Mucosa of stomach (tissue), 1 donor: ENCODE results near the gene AXDND1.

Experiments used
- H3K27me3 ChIP-seq: one replicate; pipeline ENCODE4 v1.7.0; 2013; ENCODE audit warnings: mild to moderate bottlenecking, low read length; ENCODE audit not compliant: control insufficient read depth, insufficient read depth
- H3K36me3 ChIP-seq: one replicate; pipeline ENCODE4 v1.7.0; 2013; ENCODE audit warnings: low read length; ENCODE audit not compliant: control insufficient read depth, insufficient read depth
- H3K4me1 ChIP-seq: one replicate; pipeline ENCODE4 v1.7.0; 2013; ENCODE audit warnings: mild to moderate bottlenecking, low read length; ENCODE audit not compliant: control insufficient read depth, insufficient read depth
- H3K4me3 ChIP-seq: one replicate; pipeline ENCODE4 v1.7.0; 2013; ENCODE audit warnings: low read length
- H3K9ac ChIP-seq: one replicate; pipeline ENCODE4 v1.7.0; 2013; ENCODE audit warnings: mild to moderate bottlenecking, low read length, moderate library complexity
- H3K9me3 ChIP-seq: one replicate; pipeline ENCODE4 v1.7.0; 2013; ENCODE audit warnings: mild to moderate bottlenecking, low read length, moderate library complexity; ENCODE audit not compliant: control insufficient read depth
- donor health status: Pancreatic carcinoma.

AXDND1 gene, protein sequence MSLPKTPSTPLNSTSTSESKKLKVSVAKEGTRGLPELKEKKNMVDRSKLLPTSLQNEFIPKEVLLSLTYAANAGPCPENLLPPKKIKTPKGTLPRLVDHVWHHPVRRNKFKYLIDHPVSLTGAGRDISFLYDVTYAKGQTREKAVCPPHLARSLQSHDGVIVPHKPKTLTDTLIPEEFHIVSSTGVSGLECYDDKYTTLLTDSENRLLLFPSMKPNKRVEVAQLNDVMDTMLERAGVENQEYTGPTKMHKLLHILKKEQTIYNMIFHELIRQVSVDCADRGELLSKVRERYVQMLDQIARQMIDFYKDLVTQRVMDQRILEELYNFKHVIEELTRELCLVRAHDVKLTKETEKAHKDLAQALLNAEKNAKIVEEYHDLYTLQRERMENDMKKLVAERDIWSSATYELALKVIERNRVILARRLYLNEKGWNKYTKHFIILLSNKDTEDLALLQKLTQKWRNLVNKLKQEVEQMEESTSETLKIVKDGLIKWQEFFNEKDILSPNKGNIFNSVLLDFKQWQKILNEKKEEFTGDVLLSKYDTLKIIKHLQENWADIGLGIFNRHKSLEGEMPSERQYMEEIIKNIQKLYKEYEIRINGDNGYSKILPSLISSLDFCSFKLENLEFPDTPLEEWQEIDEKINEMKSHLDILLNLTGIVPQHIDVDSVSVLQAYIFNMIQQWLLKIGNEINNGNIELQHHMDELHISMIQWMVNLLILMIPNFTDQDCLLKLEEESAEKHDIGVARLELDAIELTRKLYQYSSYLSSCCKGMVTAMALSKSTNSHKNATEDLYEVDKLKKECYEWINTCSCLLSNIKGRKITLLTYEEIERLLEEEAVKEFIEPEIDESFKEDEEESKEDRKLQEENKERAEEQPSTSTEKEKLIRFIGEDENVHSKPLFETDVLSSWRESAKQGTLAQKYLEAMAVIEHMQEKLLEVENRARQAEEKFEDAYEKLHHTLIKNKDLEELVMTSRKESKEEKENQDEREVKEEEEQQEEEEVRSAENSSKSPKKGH

DNA sequence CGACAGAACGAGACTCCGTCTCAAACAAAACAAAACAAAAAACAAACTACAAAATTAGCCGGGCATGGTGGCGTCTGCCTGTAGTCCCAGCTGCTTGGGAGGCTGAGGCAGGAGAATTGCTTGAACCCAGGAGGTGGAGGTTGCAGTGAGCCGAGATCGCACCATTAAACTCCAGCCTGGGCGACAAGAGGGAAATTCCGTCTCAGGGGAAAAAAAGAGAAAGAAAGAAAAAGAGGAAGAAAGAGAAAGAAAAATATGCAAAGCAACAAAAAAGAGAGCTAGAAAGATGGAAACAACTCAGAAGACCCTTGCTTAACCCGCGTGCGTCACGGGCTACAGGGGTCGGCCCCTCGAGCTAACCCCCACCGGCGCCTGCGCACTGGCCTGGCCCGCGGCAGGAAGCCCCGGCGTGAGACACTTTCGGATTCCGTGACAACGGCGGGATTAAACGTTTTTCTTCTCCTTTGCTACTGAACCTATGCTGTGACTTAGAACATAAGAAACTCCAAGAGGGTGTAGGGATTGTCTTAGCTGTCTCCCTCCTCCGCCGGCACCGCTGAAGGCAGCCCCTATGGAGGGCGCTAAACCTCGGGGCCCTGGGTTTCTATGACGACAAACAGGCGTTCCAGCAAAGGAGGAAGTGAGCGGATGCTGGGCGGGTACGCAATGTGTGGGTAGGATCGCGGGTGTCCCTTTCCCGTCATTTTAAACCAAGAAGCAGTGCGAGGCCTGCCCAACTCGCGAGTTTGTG lies at the start of gene AXDND1:
TSS of gene AXDND1 (plus strand) at position 630 of the 751 bp plus-strand sequence. CDS start 539 bp downstream, outside the sequence.
- Histone ChIP-seq H3K4me1 (peaks cover 3% of the 10 kb centered on the region), H3K27me3 (no peaks in the 10 kb centered on the region), H3K36me3 (no peaks in the 10 kb centered on the region), H3K4me3 (peak within 1 kb of the TSS; percentile 94), H3K9me3 (no peaks in the 10 kb centered on the region), H3K9ac (peak within 1 kb of the TSS; percentile 95)

DNA sequence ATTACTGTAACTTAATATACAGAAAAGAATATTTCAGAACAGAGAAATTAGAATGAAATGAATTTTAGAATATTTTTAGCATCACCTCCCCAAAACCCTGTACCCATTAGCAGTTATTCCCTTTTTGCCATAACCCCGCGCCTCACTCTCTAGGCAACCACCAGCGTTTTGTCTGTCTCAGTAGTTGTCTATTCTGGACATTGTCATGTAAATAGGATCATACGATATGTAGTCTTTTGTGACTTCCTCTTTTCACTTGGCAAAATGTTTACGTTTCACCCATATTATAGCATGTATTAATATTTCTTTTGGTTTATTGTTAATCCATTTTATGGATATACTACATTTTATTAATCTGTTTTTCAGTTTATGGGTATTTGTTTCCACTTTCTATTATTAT lies 47.3 kb upstream of the AXDND1 start:
- Histone ChIP-seq H3K9ac (no peak overlapping the region), H3K4me3 (no peak overlapping the region), H3K4me1 (no peaks in the 10 kb centered on the region), H3K9me3 (no peaks in the 10 kb centered on the region), H3K36me3 (no peaks in the 10 kb centered on the region), H3K27me3 (no peaks in the 10 kb centered on the region)

DNA sequence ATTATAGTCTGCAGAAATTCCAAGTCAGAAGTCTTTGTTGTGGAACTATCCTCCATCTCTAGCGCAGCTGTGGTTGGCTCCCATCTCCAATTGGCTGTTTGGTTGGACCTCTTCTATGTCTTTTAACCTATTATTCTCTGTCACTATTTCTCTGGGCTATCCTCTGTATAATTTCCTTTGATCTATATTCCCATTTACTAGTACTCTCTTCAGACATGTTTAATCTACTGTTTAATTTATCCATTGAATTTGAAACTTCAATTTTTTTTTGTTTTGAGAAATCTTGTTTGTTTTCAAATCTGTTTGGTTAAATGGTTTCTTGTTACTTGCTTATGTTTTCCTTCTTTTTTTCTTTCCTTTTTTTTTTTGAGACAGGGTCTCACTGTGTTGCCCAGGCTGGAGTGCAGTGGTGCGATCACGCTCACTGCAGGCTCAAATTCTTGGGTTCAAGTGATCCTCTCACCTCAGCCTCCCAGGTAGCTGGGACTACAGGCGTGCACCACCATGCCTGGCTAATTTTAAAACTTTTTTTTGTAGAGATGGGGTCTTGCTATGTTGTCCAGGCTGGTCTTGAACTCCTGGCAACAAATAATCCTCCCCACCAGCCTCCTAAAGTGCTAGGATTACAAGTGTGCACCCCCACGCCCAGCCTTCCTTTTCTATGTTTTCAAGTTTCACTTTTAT lies 44.1 kb upstream of the AXDND1 start:
- Histone ChIP-seq H3K4me1 (no peaks in the 10 kb centered on the region), H3K36me3 (no peaks in the 10 kb centered on the region)

DNA sequence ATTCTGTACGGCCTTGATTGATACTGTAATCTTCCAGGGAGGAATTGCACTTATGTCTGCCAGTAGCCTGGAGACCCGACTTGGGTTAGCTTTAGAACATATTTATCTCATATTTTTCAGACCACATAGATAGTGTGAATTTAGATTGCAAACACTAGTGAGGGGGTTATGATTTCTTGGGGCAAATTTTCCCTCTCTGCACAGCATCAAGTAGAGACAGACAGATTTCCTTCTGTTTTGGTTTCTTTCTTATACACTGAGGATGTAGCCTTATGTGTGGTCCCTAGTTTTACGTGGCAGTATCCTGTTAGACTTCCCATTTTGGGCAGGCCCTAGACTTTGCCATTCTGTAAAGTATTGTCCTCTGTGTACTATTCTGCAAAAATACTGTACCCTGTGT lies 43.2 kb upstream of the AXDND1 start:
- Histone ChIP-seq H3K27me3 (no peaks in the 10 kb centered on the region), H3K4me3 (no peak overlapping the region), H3K36me3 (no peaks in the 10 kb centered on the region), H3K9ac (no peak overlapping the region), H3K4me1 (no peaks in the 10 kb centered on the region), H3K9me3 (no peaks in the 10 kb centered on the region)

More for the DNA sequence above, 44.1 kb upstream of the AXDND1 start:
- H3K9ac ChIP-seq, result no peak overlapping the region
- H3K9me3 ChIP-seq, result no peaks in the 10 kb centered on the region
- H3K4me3 ChIP-seq, result no peak overlapping the region
- no peaks in the 10 kb centered on the region for H3K27me3 ChIP-seq

DNA sequence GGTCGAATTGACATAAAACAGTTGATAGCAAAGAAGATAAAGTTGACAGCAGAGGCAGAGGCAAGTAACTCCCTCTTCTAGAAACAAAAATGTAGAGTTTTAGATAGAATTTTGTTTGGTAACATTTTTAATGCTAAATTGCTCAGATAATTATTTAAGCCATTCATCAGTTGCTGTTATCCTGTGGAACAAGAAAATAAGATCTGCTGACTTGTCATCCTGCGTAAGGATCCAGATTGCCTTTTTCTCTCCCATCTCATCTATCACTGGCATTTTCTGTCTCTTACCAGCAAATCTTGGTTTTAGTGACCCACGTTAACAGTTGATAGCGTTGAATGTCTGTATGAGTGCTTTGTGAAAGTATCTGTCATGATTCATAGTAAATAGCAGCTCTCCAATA lies 42.3 kb upstream of the AXDND1 start:
- Histone ChIP-seq H3K36me3 (no peaks in the 10 kb centered on the region), H3K4me3 (no peak overlapping the region), H3K27me3 (no peaks in the 10 kb centered on the region), H3K9ac (no peak overlapping the region), H3K9me3 (no peaks in the 10 kb centered on the region), H3K4me1 (no peaks in the 10 kb centered on the region)

DNA sequence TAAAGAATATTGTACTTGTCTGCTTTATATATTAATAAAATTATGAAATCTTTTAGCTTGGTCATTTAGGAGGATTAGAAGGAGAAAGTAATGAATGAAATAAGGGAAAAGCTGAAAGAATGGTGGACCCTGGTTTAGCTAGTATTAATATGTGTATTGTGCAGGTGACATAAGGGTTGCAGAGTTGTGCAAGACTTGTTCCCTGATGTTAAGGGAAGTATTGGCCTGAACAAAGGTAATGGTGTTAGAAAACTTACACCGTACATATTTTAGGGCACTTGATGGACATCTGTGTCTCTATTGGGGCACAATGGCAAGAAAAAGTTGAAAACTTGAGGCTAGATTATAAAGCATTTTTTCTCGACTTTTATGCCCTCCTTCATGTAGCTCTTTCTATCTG lies 39.9 kb upstream of the AXDND1 start:
- no peaks in the 10 kb centered on the region for H3K36me3 ChIP-seq

DNA sequence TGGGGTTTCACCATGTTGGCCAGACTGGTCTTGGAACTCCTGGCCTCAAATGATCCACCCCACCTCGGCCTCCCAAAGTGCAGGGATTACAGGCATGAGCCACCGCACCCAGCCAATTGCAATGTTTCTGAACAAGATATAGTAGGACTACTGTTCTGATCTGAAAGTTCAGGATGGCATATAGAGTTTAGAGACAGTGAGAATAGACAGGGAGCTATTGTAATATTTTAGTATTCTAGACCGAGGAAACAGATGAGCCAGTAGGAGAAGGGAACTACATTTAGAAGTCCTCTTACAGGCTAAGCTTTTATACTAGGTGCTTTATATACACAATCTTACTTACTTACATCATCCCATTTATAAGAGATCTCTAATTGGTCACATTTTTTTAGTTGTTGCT lies 39.0 kb upstream of the AXDND1 start:
- no peaks in the 10 kb centered on the region for H3K27me3 ChIP-seq

More for the DNA sequence above, 39.9 kb upstream of the AXDND1 start:
- Histone ChIP-seq H3K27me3 (no peaks in the 10 kb centered on the region), H3K9me3 (no peaks in the 10 kb centered on the region), H3K4me1 (no peaks in the 10 kb centered on the region), H3K9ac (no peak overlapping the region), H3K4me3 (no peak overlapping the region)

DNA sequence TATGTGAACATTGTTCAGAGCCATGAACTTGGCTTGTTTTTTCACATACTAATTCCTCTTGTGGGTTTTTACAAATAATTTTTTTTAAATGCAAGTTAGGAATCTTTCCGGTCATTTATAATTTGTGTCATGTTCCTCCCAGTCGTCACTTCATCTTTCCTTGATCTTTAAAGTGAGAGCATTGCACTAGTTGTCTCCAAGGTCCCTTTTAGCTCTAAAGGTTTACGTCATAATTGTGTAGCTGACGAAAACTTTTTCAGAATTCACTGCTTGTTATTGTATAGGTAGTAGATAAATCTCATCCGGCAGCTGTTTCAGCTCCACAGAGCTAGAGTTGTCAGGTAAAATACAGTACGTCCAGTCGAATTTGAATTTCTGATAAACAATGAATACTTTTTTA lies 38.6 kb upstream of the AXDND1 start:
- H3K4me3 ChIP-seq, result no peak overlapping the region
- no peaks in the 10 kb centered on the region for H3K36me3 ChIP-seq
- no peaks in the 10 kb centered on the region for H3K27me3 ChIP-seq
- H3K9ac ChIP-seq, result no peak overlapping the region
- no peaks in the 10 kb centered on the region for H3K4me1 ChIP-seq
- no peaks in the 10 kb centered on the region for H3K9me3 ChIP-seq

More for the DNA sequence above, 39.0 kb upstream of the AXDND1 start:
- Histone ChIP-seq H3K36me3 (no peaks in the 10 kb centered on the region), H3K9ac (no peak overlapping the region), H3K4me3 (no peak overlapping the region), H3K4me1 (no peaks in the 10 kb centered on the region), H3K9me3 (no peaks in the 10 kb centered on the region)

DNA sequence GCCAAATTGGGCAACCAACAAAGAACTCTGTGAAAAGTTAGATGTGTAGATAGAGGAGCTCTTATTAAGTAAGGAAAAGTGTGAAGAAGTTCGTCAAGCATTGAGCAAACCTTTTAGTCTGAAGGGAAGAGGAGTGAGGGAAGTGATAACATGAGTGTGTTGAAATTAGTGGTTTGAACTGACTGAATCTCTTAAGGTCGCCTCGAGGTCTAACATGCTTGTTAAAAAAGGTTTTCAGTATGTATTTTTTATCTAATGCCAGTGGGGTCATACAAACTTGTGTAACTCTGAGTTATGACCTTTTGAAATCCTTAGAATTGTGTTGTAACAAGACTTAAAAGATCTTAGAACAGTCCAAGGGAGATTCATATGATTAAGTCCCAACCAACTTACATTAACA lies 38.1 kb upstream of the AXDND1 start:
- H3K9ac ChIP-seq, result no peak overlapping the region
- H3K4me3 ChIP-seq, result no peak overlapping the region
- no peaks in the 10 kb centered on the region for H3K36me3 ChIP-seq
- no peaks in the 10 kb centered on the region for H3K9me3 ChIP-seq
- no peaks in the 10 kb centered on the region for H3K4me1 ChIP-seq
- no peaks in the 10 kb centered on the region for H3K27me3 ChIP-seq

DNA sequence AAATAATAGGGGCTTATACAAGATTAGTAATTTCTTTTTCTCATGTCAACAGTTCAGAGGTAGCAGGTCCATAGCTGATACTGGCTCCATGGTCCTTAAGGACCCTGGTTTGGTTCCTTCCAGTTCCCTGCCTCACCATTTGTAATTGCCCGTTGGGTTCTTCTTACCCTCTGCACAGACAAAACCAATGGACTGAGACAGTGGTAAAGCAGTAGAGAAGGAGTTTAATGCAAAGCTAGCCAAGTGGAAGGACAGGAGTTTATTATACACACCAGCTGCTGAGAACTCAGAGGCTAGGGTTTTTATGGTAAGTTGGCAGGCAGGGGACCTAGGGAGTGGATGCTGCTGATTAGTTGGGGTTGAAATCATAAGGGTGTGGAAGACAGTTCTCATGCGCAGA lies 35.9 kb upstream of the AXDND1 start:
- no peak overlapping the region for H3K9ac ChIP-seq
- no peaks in the 10 kb centered on the region for H3K36me3 ChIP-seq
- H3K4me1 ChIP-seq, result no peaks in the 10 kb centered on the region
- no peaks in the 10 kb centered on the region for H3K27me3 ChIP-seq
- H3K4me3 ChIP-seq, result no peak overlapping the region
- no peaks in the 10 kb centered on the region for H3K9me3 ChIP-seq

DNA sequence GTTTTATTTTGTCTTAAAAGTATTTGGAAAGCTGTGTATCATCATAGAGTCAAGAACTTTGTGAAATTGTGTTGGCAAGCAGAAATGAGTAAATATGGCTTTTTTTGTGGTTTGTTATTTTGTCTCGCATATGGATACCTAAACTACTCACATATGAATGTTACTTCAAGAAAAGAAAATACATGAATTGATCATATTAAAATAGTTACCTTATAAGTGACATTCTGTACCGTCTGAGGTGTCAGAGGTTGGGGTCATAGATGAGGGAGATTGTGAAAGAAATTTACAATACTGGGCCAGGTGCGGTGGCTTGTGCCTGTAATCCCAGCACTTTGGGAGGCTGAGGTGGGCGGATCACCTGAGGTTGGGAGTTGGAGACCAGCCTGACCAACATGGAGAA lies 31.3 kb upstream of the AXDND1 start:
- no peaks in the 10 kb centered on the region for H3K36me3 ChIP-seq
- no peak overlapping the region for H3K4me3 ChIP-seq
- peaks cover 4% of the 10 kb centered on the region for H3K4me1 ChIP-seq
- H3K9me3 ChIP-seq, result no peaks in the 10 kb centered on the region
- no peaks in the 10 kb centered on the region for H3K27me3 ChIP-seq
- H3K9ac ChIP-seq, result no peak overlapping the region
